Stimulated activated CD4-positive, alpha-beta T cell treated with anti-CD3 and anti-CD28 coated beads, Interleukin-2, amount 100 ng/mL, for 4 hours (primary cell): ENCODE measurements around the gene TLR8.

Experiments
- DNase-seq: peaks from one replicate; pipeline ENCODE4 v3.0.0-alpha.2; 2020; ENCODE audit warnings: low read depth

TLR8 gene

DNA sequence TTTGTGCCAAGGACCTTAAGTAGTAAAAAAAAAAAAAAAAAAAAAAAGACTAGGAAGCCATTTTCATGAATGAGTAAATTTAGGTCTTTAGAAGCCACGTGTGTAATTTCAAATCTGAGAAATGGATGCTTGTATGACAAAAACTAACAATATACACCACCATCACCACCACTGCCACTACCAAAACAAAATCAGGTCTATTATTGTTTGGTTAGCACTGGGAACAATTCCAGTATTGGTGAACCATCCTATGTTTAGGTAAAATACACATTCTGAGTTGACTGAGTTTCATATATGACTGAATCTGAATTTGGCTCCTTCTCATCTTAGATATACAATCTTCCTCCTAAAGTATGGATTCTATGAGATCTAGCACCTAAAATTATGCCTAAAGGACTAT is 59.7 kb downstream of the TLR8 start:
- DNase-seq, result no peak

DNA sequence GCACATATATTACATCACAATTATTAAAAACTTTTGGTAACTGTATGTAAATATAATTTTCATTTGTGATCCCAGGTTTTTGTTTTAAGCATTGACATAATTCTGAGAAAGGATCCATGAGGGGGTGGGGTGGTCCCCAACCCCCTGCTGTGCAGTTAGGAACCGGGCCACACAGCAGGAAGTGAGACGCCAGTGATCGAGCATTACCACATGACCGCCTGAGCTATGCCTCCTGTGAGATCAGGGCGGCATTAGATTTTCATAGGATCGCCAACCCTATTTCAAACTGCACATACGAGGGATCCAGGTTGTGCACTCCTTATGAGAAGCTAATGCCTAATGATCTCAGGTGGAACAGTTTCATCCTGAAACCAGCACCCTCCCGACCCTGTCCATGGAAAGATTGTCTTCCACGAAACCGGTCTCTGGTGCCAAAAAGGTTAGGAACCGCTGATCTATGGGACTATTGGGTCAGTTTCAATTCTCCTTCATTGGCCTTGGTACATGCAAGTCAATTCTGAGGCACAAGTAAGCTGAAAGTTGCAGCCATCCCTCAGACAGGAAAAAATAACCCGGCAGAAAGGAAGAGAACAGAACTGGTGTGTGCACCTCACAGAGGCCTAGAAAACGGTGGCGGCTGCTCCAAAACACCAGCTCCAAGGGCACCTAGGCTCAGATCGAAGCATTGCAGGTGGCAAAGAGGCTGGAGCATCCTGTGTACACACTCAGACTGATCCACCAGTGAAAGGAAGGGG is 61.5 kb downstream of the TLR8 start:
- DNase-seq, result no peak

DNA sequence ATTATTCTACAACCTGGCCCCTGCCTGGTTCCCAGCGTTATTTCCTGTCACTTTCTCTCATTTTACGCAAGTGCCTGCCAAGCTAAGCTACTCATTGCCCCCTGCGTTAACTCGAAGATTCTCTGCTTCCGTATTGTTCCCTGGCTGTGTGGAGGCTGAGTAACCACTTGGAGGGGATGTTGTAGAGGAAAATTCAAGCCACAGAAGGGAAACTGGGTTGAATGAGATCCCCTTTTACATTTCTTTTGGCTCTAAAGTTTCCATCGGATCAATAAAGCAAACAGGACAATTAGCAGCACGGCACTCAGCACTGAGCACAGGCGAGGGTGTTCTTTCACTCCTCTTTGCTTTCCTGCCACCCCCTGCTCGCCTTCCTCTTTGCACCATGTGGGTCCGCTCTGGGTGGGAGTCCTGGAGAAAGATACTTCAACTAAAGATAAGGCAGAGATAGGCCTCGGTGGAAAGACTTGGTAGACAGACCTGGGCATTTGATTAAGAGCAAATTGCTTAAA is 64.3 kb downstream of the TLR8 start:
- no peak for DNase-seq

DNA sequence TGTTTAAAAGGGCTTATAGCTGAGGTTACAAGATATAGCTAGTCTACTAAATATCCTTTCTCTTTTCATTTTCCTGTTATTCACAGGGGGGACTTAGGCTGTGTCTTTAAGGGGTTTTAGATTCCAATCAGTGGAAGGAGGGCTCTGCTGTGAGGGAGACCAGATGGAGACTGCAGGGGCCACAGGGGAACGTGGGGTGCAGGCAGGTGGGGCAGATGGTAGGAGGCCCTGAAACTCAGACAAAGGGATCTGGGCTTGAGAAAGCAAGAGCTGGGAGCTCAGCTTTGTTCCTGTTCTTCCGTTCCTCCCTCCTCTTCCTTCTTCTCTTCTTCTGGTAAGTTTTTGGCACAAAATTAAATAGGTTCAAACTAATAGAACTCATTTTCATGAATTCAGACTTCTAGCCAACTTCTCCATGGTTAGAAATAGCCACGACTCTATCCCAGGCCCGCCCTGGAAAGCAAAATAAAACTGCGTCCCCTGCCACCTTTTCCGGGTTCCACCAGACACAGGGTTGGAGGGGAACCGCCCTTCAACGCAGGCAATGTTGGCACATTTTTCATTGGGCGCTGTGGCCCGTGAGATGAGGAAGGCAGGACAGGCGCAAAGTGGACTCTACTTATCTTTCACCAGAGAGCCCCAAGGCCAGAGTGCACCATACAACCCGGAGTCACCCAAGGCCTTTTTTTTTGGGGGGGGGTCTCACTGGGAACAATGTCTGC is 65.0 kb downstream of the TLR8 start:
- no peak for DNase-seq

DNA sequence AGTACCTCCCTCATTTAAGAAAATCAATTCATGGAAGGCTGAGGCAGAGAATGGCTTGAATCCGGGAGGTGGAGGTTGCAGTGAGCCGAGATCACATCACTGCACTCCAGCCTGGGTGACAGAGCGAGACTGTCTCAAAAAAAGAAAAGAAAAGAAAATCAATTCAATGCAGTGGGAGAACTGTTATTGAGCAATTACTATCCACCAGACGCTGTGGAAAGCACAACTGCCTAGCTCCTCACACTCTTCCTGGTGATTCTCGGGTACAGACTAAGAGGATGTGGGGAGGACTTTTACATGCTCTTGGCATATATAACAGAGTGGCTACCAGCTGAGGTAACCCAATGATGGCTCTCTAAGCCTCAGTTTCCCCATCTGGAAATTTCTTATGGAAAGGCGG is 65.8 kb downstream of the TLR8 start:
- DNase-seq, result no peak
